Liver (tissue), 9 donors: ENCODE results near the gene BEX4. TPM values are rescaled to one million over a fixed set of nuclear protein-coding genes. Genes with fewer than 3 reads are reported as not detected.

Source experiments
- DNase-seq: peaks from one replicate; pipeline ENCODE4 v3.0.0-alpha.2; 2017; ENCODE audit warnings: low spot score
- H3K27ac ChIP-seq, 2 donors: one replicate each; pipeline ENCODE4 v1.7.0; 2013; ENCODE audit warnings: inconsistent platforms in 2 of 2, low read length in 2 of 2, control low read depth in 1 of 2, low read depth in 1 of 2, mild to moderate bottlenecking in 1 of 2
- H3K27me3 ChIP-seq, 4 donors: one replicate each; pipeline versions ENCODE4 v1.6.1 to v1.7.0; 2013; ENCODE audit warnings: low read length in 3 of 4, inconsistent platforms in 1 of 4, mild to moderate bottlenecking in 1 of 4, moderate library complexity in 1 of 4; ENCODE audit not compliant: control insufficient read depth in 4 of 4, insufficient read depth in 4 of 4
- H3K36me3 ChIP-seq, 4 donors: one replicate each; pipeline versions ENCODE4 v1.6.1 to v1.7.0; 2013; ENCODE audit warnings: low read length in 3 of 4, mild to moderate bottlenecking in 3 of 4, low read depth in 1 of 4, moderate library complexity in 1 of 4; ENCODE audit not compliant: control insufficient read depth in 4 of 4, insufficient read depth in 3 of 4
- H3K4me1 ChIP-seq, 4 donors: one replicate each; pipeline versions ENCODE4 v1.6.1 to v1.7.0; 2013; ENCODE audit warnings: low read length in 3 of 4, mild to moderate bottlenecking in 3 of 4, moderate library complexity in 1 of 4; ENCODE audit not compliant: control insufficient read depth in 4 of 4, insufficient read depth in 4 of 4
- H3K4me3 ChIP-seq, 3 donors: one replicate each; pipeline versions ENCODE4 v1.6.1 to v1.7.0; 2013; ENCODE audit warnings: low read length in 3 of 3, control low read depth in 1 of 3, low read depth in 1 of 3, mild to moderate bottlenecking in 1 of 3
- H3K9ac ChIP-seq, 2 donors: one replicate each; pipeline ENCODE4 v1.7.0; 2013; ENCODE audit warnings: low read length in 2 of 2, mild to moderate bottlenecking in 2 of 2, moderate library complexity in 2 of 2, control low read depth in 1 of 2, low read depth in 1 of 2
- H3K9me3 ChIP-seq, 4 donors: one replicate each; pipeline versions ENCODE4 v1.6.1 to v1.7.0; 2013; ENCODE audit warnings: low read length in 3 of 4; ENCODE audit not compliant: control insufficient read depth in 4 of 4
- EGR1 ChIP-seq, 2 donors: IDR thresholded peaks; 2 replicates each; pipeline ENCODE4 v1.6.1; 2016 to 2018; ENCODE audit warnings: antibody characterized with exemption in 2 of 2, low read depth in 2 of 2
- FOXA2 ChIP-seq: IDR thresholded peaks from 2 replicates; pipeline ENCODE4 v1.6.1; 2016; ENCODE audit warnings: antibody characterized with exemption
- GABPA ChIP-seq, 2 donors: IDR thresholded peaks in 1 of 2; conservative IDR thresholded peaks in 1 of 2; 2 replicates each; pipeline ENCODE4 v1.6.1; 2016; ENCODE audit warnings: antibody characterized with exemption in 2 of 2, mild to moderate bottlenecking in 1 of 2, moderate library complexity in 1 of 2
- HNF4A ChIP-seq, 2 donors: conservative IDR thresholded peaks; 2 replicates each; pipeline ENCODE4 v1.6.1; 2016; ENCODE audit warnings: antibody characterized with exemption in 2 of 2, mild to moderate bottlenecking in 2 of 2
- HNF4G ChIP-seq: IDR thresholded peaks from 2 replicates; pipeline ENCODE4 v1.6.1; 2016; ENCODE audit warnings: antibody characterized with exemption
- JUND ChIP-seq, 2 donors: IDR thresholded peaks; 2 replicates each; pipeline ENCODE4 v1.6.1; 2016; ENCODE audit warnings: antibody characterized with exemption in 2 of 2
- NR2F2 ChIP-seq: IDR thresholded peaks from 2 replicates; pipeline ENCODE4 v1.6.1; 2016; ENCODE audit warnings: antibody characterized with exemption
- RXRA ChIP-seq, 2 donors: IDR thresholded peaks; 2 replicates each; pipeline ENCODE4 v1.6.1; 2017 to 2018; ENCODE audit warnings: antibody characterized with exemption in 2 of 2, mild to moderate bottlenecking in 1 of 2
- TAF1 ChIP-seq: conservative IDR thresholded peaks from 2 replicates; pipeline ENCODE4 v1.6.1; 2016; ENCODE audit warnings: antibody characterized with exemption, mild to moderate bottlenecking
- WGBS: extraction: QIAGEN DNeasy Blood & Tissue Kit; methylation state at CpG from one replicate; pipeline ENCODE4 v1.1.7; 2013; 5-methylcytosine and 5-hydroxymethylcytosine counted together
- polyA plus RNA-seq, 2 donors: library from polyadenylated mRNA; stranded (reverse) in 1 of 2; unstranded in 1 of 2; fragments of 200-250 nt in 1 of 2; fragments of >200 nt in 1 of 2; fragmentation: Nextera tagmentation in 1 of 2; extraction: Ambion mirVana in 1 of 2; gene quantifications; one replicate each; pipeline versions ENCODE4 v1.2.1 to v1.2.3, GENCODE V29; 2013 to 2015
- total RNA-seq, 2 donors: library from RNA; depleted of rRNA; stranded (reverse); fragments of >200 nt; gene quantifications; one replicate each; pipeline ENCODE4 v1.2.3, GENCODE V29; 2014
- TF ChIP-seq, protein P1 (sequence below): IDR thresholded peaks from 2 replicates; pipeline ENCODE4 v1.6.1; 2016; ENCODE audit warnings: antibody characterized with exemption, mild to moderate bottlenecking
- TF ChIP-seq, protein P2 (sequence below): fragments of 150-350 bp; IDR thresholded peaks from 2 replicates; pipeline ENCODE4 v1.5.1; 2017; ENCODE audit warnings: improper control_type of control experiment, low read depth, low read length; ENCODE audit not compliant: missing input control
- TF ChIP-seq, protein P3 (sequence below): IDR thresholded peaks from 2 replicates; pipeline ENCODE4 v1.6.1; 2016; ENCODE audit warnings: antibody characterized with exemption
- donor health status: healthy.
- donor health status: healthy.
- donor health status: healthy.
- donor health status: healthy.
- donor health status: healthy.

Gene BEX4
- total and polyA plus RNA-seq, 4 donors = 2.0 to 26.5 (median 7.5) TPM

DNA sequence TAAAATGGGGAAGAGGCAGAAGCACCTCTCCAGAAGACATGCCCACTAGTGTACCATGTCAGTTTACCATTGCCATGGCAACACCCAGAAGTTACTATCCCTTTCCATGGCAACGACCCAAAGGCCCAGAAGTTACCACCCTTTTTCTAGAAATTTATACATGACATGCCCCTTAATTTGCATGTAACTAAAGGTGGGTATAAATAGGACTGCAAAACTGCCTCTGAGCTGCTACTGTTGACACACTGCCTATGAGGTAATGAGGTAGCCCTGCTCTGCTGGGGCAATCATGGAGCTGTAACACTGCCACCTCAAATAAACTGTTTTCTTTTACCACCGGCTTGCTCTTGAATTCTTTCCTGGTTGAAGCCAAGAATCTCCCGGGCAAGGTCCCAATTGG, 13.9 kb upstream of the BEX4 start:
- TF ChIP-seq EGR1 (IDR thresholded peaks at IDR 0.05; ENCODE audit: low read depth in 2 of 2) (no peak), HNF4G (no peak), NR2F2 (no peak), RXRA (IDR thresholded peaks at IDR 0.05) (no peak), TAF1 (no peak), JUND (IDR thresholded peaks at IDR 0.05) (no peak), FOXA2 (no peak)
- TF ChIP-seq, protein P1, sequence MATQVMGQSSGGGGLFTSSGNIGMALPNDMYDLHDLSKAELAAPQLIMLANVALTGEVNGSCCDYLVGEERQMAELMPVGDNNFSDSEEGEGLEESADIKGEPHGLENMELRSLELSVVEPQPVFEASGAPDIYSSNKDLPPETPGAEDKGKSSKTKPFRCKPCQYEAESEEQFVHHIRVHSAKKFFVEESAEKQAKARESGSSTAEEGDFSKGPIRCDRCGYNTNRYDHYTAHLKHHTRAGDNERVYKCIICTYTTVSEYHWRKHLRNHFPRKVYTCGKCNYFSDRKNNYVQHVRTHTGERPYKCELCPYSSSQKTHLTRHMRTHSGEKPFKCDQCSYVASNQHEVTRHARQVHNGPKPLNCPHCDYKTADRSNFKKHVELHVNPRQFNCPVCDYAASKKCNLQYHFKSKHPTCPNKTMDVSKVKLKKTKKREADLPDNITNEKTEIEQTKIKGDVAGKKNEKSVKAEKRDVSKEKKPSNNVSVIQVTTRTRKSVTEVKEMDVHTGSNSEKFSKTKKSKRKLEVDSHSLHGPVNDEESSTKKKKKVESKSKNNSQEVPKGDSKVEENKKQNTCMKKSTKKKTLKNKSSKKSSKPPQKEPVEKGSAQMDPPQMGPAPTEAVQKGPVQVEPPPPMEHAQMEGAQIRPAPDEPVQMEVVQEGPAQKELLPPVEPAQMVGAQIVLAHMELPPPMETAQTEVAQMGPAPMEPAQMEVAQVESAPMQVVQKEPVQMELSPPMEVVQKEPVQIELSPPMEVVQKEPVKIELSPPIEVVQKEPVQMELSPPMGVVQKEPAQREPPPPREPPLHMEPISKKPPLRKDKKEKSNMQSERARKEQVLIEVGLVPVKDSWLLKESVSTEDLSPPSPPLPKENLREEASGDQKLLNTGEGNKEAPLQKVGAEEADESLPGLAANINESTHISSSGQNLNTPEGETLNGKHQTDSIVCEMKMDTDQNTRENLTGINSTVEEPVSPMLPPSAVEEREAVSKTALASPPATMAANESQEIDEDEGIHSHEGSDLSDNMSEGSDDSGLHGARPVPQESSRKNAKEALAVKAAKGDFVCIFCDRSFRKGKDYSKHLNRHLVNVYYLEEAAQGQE = no peak
- H3K9ac ChIP-seq = no peak overlapping the region
- DNase-seq = no peak
- 26% methylated on average over 3 of the region's 3 CpGs for WGBS
- no peaks in the 10 kb centered on the region for H3K36me3 ChIP-seq
- no peaks in the 10 kb centered on the region for H3K9me3 ChIP-seq
- no peaks in the 10 kb centered on the region for H3K27me3 ChIP-seq
- H3K4me1 ChIP-seq = no peaks in the 10 kb centered on the region
- no peak overlapping the region for H3K27ac ChIP-seq
- no peak overlapping the region for H3K4me3 ChIP-seq

DNA sequence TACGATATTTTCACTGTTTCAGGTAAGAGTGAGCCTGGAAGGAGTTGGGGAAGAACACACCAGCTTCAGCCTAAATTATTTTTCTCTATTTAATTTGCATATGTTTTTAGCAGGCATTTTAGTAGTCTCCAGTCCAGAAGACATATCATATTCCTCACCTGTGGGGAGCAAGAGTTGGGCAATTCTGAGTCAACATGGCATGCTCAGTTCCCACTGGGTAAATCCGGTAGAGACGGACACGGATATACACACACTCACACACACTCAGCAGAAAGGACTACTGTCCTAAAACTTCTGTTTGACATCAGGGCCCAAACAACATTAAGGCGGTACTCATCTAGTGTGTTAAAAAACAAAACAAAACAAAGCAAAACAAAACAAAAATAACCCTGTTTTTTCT, 4.9 kb upstream of the BEX4 start:
- TF ChIP-seq EGR1 (IDR thresholded peaks at IDR 0.05; ENCODE audit: low read depth in 2 of 2) = no peak
- no peak for TF ChIP-seq GABPA (IDR thresholded peaks at IDR 0.05 in 1 of 2, conservative IDR thresholded peaks at IDR 0.05 in 1 of 2)
- no peak for TF ChIP-seq JUND (IDR thresholded peaks at IDR 0.05)
- TF ChIP-seq, protein P2, sequence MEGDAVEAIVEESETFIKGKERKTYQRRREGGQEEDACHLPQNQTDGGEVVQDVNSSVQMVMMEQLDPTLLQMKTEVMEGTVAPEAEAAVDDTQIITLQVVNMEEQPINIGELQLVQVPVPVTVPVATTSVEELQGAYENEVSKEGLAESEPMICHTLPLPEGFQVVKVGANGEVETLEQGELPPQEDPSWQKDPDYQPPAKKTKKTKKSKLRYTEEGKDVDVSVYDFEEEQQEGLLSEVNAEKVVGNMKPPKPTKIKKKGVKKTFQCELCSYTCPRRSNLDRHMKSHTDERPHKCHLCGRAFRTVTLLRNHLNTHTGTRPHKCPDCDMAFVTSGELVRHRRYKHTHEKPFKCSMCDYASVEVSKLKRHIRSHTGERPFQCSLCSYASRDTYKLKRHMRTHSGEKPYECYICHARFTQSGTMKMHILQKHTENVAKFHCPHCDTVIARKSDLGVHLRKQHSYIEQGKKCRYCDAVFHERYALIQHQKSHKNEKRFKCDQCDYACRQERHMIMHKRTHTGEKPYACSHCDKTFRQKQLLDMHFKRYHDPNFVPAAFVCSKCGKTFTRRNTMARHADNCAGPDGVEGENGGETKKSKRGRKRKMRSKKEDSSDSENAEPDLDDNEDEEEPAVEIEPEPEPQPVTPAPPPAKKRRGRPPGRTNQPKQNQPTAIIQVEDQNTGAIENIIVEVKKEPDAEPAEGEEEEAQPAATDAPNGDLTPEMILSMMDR = no peak
- TF ChIP-seq HNF4A (conservative IDR thresholded peaks at IDR 0.05) = no peak
- TF ChIP-seq, protein P3, sequence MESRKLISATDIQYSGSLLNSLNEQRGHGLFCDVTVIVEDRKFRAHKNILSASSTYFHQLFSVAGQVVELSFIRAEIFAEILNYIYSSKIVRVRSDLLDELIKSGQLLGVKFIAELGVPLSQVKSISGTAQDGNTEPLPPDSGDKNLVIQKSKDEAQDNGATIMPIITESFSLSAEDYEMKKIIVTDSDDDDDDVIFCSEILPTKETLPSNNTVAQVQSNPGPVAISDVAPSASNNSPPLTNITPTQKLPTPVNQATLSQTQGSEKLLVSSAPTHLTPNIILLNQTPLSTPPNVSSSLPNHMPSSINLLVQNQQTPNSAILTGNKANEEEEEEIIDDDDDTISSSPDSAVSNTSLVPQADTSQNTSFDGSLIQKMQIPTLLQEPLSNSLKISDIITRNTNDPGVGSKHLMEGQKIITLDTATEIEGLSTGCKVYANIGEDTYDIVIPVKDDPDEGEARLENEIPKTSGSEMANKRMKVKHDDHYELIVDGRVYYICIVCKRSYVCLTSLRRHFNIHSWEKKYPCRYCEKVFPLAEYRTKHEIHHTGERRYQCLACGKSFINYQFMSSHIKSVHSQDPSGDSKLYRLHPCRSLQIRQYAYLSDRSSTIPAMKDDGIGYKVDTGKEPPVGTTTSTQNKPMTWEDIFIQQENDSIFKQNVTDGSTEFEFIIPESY = no peak
- no peak for TF ChIP-seq TAF1
- DNase-seq = no peak
- WGBS = 67% methylated on average over 5 of the region's 5 CpGs
- H3K4me3 ChIP-seq = no peak overlapping the region
- peaks cover 0 to 3% (median 0%) of the 10 kb centered on the region in 4 donors for H3K27me3 ChIP-seq
- no peaks in the 10 kb centered on the region for H3K9me3 ChIP-seq
- no peaks in the 10 kb centered on the region for H3K36me3 ChIP-seq
- no peaks in the 10 kb centered on the region for H3K4me1 ChIP-seq
- no peak overlapping the region for H3K27ac ChIP-seq
- no peak overlapping the region for H3K9ac ChIP-seq
